NCI-H69 (cell line): ENCODE data around the gene PCSK2.
"Not testable (repeated sequence)": the region's sequence is repeated elsewhere in the genome, so short reads cannot be mapped to it uniquely, and the experiment has no call there.

Experiments used
- DNase-seq: peaks from one replicate; lab custom pipeline; 2025; lab: John Stamatoyannopoulos, UW

Gene PCSK2

GRCh38 chr20:17226410-17227218 is at the start of gene PCSK2:
TSS of gene PCSK2 (plus strand) at chr20:17227040. CDS start at chr20:17227306, 266 bp downstream.
- peak; percentile 100 for DNase-seq

GRCh38 chr20:17177341-17177740 is 49.5 kb upstream of the PCSK2 start:
- no peak for DNase-seq

GRCh38 chr20:17179840-17180239 is 47.0 kb upstream of the PCSK2 start:
- no peak for DNase-seq

- no peak for DNase-seq
Observed at GRCh38 chr20:17189976-17190695, 36.7 kb upstream of the PCSK2 start.

- DNase-seq = no peak
Observed at GRCh38 chr20:17197041-17197440, 29.8 kb upstream of the PCSK2 start.

- no peak for DNase-seq
Observed at GRCh38 chr20:17202030-17202429, 24.8 kb upstream of the PCSK2 start.

- peak; percentile 34 for DNase-seq
Observed at GRCh38 chr20:17202673-17203072, 24.2 kb upstream of the PCSK2 start.

- DNase-seq = no peak
Observed at GRCh38 chr20:17205084-17205813, 21.6 kb upstream of the PCSK2 start.

- no peak for DNase-seq
Observed at GRCh38 chr20:17210387-17210786, 16.5 kb upstream of the PCSK2 start.

- no peak for DNase-seq
Observed at GRCh38 chr20:17210983-17211382, 15.9 kb upstream of the PCSK2 start.

GRCh38 chr20:17215167-17215566 is 11.7 kb upstream of the PCSK2 start:
- no peak for DNase-seq

- not testable (repeated sequence) for DNase-seq
Observed at GRCh38 chr20:17219856-17220255, 7.0 kb upstream of the PCSK2 start.

- DNase-seq = no peak
Observed at GRCh38 chr20:17223553-17223952, 3.3 kb upstream of the PCSK2 start.

GRCh38 chr20:17225851-17226409 is 910 bp upstream of the PCSK2 start:
- DNase-seq = peak; percentile 91

- peak; percentile 83 for DNase-seq
Observed at GRCh38 chr20:17227219-17227575, 357 bp downstream of the PCSK2 start.

GRCh38 chr20:17227669-17228623 is 1.1 kb downstream of the PCSK2 start:
- DNase-seq = peak; percentile 91

- peak; percentile 95 for DNase-seq
Observed at GRCh38 chr20:17228624-17229061, 1.8 kb downstream of the PCSK2 start.

- DNase-seq = peak; percentile 70
Observed at GRCh38 chr20:17229256-17229655, 2.4 kb downstream of the PCSK2 start.

- no peak for DNase-seq
Observed at GRCh38 chr20:17233626-17234025, 6.8 kb downstream of the PCSK2 start.

- no peak for DNase-seq
Observed at GRCh38 chr20:17236766-17237165, 9.9 kb downstream of the PCSK2 start.

- DNase-seq = no peak
Observed at GRCh38 chr20:17248224-17248623, 21.4 kb downstream of the PCSK2 start.
